HG02973 (cell line): ENCODE data around the gene CHAT.

Experiments
- ATAC-seq: cut with Tn5 transposase; IDR thresholded peaks from one replicate; pipeline ENCODE4 v1.9.1; 2021; ENCODE audit warnings: moderate library complexity; ENCODE audit not compliant: unreplicated experiment

The CHAT gene

DNA sequence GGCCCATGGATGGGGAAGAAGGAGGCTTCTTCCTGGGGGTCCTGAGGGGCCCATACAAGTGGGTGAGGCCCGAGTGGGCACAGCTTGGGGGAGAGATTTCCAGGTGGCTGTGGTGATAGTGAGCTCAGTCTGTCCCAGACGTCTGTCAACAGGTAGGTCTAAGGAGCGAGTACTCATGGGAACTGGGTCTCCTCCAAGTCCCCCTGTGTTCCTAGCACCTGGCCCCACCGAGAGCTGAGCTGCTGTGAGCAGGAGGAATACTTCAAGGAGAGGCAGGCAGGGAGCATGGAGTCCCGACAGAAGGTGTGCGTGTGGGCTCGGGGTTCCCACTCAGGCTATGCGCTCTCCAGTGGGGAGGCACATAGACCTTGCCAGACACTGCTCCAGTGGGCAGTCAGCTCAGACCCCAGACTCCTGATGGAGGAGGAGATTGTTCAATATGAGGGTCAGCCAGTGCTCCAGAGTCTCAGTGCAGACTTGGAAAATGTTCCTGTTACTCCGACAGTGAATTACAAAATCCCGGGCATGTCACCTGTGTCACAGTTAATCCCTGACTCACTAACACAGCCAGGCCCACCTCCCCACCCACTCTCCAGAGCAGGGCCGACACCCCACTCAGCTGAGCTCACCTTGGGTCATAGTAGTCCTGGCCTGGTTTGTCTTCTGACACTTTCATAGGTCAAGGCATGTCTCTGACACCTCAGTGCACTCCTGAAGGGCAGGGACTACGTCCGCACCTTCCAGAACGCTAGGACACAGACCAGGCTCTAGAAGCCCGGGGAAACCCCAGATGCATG lies 37.4 kb downstream of the CHAT start:
- ATAC-seq: no peak

DNA sequence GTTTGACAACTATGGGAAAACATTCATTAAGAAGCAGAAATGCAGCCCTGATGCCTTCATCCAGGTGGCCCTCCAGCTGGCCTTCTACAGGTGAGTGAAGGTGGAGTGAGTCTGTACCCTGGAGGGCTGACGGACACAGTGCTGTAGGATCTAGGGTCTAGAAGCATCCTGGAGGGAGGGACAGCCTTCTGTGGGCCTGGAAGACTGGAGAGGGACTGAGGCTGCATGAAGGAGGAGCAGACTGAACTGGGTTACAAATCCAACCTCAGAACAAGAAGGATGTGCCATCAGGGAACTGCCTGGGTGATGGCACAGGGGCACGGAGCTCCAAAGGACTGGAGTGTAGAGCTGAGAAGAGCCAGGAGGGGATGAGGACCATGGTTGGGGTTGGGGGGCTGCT lies 38.1 kb downstream of the CHAT start:
- no peak for ATAC-seq

DNA sequence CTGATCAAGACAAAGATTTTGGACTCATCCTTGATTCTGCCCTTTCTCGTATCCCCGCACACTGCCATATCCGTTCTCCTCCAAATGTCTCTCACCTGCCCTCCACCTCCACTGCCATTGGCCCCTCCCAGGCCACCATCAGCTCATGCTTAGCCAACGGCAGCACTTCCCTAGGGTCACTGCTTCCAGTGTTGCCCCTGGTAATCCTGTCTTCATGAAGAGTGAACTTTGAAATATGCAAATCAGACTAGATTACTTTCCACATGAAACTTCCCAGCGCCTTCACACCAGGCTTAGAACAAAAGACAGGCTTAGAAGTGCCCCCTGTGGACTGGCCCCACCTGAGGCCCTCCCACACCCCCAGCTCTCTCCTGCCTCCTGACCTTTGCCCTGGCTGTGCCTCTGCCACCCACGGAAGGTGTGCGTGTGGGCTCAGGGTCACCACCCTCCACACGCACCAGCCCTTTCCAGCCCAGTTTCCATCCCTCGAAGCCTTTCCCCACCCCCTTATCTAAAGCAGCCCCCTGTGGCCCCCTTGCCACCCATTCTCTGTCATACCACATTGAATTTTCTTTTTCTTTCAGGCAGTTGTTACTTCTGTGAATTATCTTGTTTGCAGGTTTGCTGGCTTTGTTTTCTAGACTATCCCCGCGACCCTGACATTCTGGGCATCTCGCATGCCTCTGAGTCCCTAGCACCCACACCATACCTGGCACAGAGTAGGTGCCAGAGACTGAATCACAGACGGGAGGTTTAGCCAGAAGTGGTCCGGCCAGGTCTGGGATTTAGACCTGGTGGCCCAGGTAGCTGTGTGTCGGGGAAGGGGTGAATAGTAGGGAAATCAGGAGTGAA lies 38.8 kb downstream of the CHAT start:
- ATAC-seq: no peak

DNA sequence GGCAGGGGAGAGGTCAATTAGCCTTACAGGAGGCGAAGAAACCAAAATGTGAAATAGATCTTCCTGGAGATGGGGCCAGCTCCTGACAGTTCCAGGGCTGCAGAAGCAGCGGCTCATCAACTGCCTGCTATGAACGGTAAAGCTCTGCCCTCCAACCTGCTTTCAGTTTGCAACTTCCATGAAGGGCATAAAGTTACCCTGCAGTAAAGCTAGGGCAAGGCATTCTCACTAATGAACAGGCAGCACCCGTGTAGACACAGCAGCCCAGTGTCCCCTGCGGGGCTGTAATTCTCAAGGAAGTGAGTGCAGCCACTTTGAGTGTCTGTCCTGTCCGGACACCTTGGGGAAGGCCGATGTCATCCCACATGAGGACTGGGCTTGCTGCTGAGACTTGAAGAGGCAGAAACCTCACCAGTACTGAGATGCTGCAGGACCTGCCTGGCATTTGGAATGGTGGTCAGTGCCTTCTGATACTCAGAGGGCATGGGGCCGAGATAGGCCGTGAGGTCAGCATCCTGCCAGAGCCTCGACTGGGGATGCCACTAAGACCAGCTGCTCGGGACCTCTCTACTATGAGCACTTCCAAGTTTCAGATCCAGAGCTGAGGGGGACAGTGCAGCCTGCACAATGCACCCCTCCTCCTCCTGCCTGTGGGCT lies 39.6 kb downstream of the CHAT start:
- no peak for ATAC-seq

GRCh38 chr10:49654036-49654693 lies 40.3 kb downstream of the CHAT start:
- no peak for ATAC-seq

DNA sequence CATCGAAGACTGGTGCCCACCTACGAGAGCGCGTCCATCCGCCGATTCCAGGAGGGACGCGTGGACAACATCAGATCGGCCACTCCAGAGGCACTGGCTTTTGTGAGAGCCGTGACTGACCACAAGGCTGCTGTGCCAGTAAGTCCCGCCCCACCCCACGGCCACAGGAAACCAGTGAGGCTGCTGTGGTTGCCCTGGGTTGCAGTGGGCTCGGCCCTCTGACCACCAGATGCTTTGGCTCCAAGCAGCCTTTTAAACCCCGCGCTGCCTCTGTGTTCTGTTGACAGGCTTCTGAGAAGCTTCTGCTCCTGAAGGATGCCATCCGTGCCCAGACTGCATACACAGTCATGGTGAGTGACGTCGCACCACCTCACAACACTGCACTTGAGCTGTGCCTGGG lies 41.3 kb downstream of the CHAT start:
- no peak for ATAC-seq

DNA sequence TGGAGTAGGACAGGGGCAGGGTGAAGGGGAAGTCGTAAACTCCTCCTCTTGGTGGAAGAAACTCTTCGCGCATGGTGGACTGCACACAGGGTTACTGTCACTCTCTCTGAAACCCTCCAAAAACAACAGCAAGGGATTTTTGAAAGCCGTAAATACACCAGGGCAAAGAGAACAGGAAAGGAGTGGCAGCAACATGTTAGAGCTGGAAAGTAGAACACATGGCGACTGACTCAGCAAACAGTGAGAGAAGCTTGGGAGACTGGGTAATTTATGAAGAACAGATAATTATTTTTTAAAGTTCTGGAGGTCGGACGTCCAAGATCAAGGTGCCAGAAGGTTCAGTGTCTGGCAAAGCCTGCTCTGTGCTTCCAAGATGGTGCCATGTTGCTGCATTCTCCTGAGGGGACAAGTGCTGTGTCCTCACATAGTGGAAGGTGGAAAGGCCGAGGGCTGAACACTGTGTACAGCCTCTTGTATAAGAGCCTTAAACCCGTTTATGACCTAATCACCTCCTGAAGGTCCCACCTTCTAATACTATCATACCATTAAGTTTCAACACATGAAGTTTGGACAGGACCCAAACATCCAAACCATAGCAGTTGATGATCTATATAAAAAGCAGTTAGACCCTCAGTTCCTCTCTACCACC lies 43.1 kb downstream of the CHAT start:
- ATAC-seq: no peak

GRCh38 chr10:49657606-49658005 lies 43.8 kb downstream of the CHAT start:
- no peak for ATAC-seq

DNA sequence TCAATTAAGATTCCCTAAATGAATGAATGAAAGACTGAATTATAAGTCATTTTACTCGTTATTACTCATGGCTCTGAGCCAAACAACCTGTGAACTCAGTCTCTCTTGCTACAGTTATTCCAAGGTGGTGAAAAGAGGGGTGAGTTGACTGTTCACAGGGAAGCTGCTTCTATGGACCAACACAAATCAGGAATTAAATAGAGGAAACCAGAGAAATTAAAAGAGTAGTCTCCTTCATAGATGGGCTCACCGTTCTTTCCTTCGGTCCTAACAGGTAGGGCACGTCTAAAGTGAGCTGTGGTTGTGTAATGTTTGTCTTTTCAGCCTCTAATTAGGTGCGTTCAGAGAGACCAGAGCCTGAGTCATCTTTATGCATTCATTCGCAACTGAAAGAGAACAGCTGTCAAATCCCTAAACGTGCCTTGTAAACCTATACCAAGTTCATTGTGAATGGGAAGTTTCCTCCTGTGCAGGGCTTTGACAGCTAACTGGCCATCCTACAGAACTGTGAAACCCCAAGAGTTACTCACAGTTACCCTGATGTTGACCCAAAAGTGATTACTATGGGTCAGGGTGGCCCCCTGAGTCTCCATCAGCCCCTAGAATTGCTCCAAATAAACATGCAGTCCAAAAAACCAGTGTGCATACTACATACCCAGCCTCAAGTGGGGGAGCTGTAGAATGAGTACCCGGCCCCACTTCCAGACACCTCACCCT lies 47.5 kb downstream of the CHAT start:
- ATAC-seq: no peak

- ATAC-seq: no peak
Observed at GRCh38 chr10:49662169-49662830, 48.5 kb downstream of the CHAT start.

GRCh38 chr10:49663596-49663995 lies 49.8 kb downstream of the CHAT start:
- ATAC-seq: no peak

DNA sequence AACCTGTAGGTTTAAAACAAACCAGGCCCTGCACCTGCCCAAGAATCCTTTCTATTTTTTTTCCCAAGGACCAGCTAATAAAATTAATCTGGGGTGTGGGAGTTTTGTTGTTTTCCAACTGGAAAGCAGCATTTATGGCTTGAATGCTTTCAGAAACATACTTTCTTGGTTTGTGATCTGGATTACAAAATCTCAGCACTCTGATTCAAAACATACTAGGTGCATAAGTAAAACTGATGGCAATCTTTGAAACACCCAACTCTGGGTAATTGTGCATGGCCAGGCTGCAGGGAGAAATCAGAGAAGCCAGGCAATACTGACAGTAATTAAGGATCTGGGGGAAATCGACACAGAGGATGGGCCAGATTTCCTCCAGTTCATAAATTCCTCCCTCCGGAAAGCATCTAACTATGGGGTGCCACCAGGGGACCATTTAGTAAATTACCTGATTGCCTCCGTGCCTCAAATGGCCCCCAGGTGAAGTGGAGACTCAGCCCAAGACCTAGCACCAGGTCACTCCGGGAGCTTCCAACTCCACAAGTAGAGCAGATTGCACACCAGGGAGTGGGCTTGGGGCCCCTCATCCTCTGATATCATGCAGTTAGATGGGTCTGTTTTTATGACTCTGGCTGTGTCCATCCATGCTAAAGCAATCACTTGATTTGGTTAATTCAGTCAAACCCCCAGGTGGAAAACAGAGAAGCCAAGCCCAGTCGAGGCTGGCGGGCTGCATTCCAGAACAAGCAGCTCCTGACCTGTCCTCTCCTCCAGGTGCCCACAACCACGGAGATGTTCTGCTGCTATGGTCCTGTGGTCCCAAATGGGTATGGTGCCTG lies 50.4 kb downstream of the CHAT start:
- no peak for ATAC-seq

GRCh38 chr10:49664842-49665355 lies 51.1 kb downstream of the CHAT start:
- no peak for ATAC-seq

GRCh38 chr10:49666054-49666615 lies 52.3 kb downstream of the CHAT start:
- no peak for ATAC-seq

GRCh38 chr10:49666685-49667084 lies 52.8 kb downstream of the CHAT start:
- no peak for ATAC-seq

DNA sequence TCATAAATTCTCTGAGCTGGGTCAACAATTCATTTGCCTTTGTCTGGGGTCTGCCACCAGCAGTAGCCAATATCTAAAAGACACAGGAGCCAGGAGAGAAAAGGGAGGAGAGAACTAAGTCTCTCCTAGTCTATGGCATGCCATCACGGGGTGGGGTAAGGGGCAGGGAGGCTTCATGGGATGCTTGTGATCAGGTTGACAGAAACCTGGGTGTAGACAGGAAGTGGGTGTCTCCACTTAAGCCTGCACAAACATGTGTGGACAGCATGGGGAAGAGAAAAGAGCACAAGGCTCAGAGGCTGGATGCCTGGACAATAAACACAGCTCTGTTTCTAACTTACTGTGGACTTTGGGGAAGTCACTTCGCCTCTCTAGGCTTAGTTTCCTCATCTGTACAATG lies 54.2 kb downstream of the CHAT start:
- no peak for ATAC-seq

- ATAC-seq: no peak
Observed at GRCh38 chr10:49668684-49669083, 54.8 kb downstream of the CHAT start.

GRCh38 chr10:49678827-49679479 lies 65.1 kb downstream of the CHAT start:
- ATAC-seq: no peak
